ENCODE measurements around the gene EIF2S1.
"Not testable (repeated sequence)": the region's sequence is repeated elsewhere in the genome, so short reads cannot be mapped to it uniquely, and the experiment has no call there.

The EIF2S1 gene

GRCh38 chr14:67413806-67414769 lies 54.0 kb downstream of the EIF2S1 start:
- FAIRE-seq: no peak

GRCh38 chr14:67415610-67416009 lies 55.5 kb downstream of the EIF2S1 start:
- not testable (repeated sequence) for FAIRE-seq

GRCh38 chr14:67416085-67416484 lies 56.0 kb downstream of the EIF2S1 start:
- no peak for FAIRE-seq

GRCh38 chr14:67416810-67417209 lies 56.7 kb downstream of the EIF2S1 start:
- no peak for FAIRE-seq

- FAIRE-seq: no peak
These were observed 57.5 kb downstream of the EIF2S1 start for GRCh38 chr14:67417633-67418032.

GRCh38 chr14:67418401-67419191 lies 58.5 kb downstream of the EIF2S1 start:
- no peak for FAIRE-seq

- FAIRE-seq: no peak
These were observed 60.1 kb downstream of the EIF2S1 start for GRCh38 chr14:67420102-67420739.

GRCh38 chr14:67421356-67422224 lies 61.5 kb downstream of the EIF2S1 start:
- FAIRE-seq: no peak

- no peak for FAIRE-seq
These were observed 63.3 kb downstream of the EIF2S1 start for GRCh38 chr14:67423424-67423823.

DNA sequence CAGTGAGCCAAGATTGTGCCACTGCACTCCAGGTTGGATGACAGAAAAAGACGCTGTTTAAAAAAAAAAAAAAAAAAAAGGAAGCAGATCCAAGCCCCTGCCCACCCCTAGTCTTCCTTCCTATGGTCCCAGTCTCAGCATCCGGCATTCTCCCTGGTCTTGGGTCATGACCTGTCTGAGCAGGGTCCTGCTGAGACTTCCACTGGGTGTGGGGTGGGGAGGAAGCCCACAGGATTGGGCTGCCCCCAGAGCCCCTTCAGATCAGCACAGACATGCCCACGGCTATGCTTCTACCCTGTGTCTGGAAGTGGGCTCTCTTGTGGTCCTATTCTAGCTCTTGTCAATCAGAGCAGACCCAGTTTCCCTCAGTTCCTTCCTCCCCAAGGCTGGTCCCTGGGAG lies 64.4 kb downstream of the EIF2S1 start:
- FAIRE-seq: no peak

DNA sequence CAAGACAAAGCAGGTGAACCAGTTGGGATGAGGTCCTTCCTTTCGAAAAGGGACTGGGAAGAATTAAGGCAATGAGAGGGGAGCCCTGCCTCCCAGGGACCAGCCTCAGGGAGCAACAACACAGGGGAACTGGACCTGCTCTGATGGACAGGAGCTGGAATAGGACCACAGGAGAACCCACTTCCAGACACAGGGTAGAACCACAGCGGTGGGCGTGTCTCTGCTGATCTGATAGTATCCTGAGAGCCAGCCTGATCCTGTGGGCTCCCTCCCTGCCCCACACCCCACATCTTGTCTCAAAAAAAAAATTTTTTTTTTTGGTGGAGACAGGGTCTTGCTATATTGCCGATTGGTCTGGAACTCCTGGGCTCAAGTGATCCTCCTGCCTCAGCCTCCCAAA lies 65.5 kb downstream of the EIF2S1 start:
- FAIRE-seq: no peak

DNA sequence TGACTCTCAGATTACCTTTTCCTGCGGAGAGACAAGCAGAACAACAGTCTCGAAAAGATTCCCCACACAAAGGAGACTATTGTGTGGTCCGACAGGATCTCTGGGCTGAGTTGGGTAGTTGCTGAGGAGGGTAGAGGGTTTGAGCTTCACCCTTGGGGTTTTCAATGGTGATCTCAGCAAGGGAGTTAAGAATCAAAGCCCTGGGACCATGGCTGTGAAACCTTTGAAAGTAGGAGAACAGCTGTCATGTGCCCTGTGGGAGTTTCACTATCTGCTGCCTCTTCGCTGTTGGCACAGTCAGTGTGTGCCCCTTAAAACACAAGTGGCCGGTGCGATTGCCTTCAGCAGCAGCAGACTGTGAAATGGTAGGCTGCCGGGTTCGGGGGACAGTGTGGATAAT lies 66.0 kb downstream of the EIF2S1 start:
- no peak for FAIRE-seq

GRCh38 chr14:67426983-67427606 lies 67.0 kb downstream of the EIF2S1 start:
- FAIRE-seq: no peak

DNA sequence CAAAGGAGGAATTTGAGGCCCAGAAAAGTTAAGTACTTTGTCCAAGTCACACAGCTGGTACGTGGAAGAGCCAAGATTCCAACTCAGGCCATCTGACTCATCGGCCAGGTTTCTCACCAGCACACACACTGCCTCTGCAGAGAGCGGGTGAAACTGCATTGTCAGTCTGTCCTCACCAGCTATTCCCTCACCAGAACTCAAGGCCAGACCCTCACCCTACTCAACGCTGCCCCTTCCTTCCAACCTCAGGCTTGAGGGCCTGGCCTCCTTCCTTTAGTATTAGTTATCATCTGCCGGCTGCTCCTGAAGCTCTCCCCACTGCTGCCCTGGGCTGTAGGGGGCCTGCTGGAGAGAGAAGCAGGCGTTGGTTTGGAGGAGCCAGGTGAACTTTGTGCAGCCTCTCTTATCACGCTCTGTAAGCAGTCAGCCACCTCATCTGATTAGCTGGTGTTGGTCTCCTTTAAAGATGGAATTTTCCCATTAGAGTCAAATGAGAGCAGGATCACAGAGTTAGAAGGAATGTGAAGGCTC lies 68.4 kb downstream of the EIF2S1 start:
- no peak for FAIRE-seq

DNA sequence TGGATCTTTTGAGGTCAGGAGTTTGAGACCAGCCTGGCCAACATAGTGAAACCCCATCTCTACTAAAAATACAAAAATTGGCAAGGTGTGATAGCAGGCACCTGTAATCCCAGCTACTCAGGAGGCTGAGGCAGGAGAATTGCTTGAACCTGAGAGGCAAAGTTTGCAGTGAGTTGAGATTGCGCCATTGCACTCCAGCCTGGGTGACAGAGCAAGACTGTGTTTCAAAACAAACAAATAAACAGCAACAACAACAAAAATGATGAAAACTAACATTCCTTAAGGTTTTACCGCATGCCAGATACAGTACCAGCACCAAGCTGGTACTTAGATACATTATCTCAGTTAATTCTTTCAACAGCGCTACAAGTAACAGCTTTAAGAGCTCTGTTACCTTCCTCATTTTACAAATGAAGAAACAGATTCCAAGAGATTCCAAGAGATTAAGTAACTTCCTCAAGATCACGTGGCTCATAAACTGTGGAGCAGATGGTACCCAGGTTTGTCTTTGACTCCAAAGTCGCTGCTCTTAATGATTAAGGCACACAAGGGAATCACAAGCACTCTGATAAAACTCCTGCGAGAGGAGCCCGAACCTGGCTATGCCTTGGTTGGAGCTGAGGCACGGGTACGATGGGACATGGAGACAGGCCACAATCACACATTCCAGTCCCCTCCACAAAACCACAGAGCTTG lies 69.5 kb downstream of the EIF2S1 start:
- no peak for FAIRE-seq

DNA sequence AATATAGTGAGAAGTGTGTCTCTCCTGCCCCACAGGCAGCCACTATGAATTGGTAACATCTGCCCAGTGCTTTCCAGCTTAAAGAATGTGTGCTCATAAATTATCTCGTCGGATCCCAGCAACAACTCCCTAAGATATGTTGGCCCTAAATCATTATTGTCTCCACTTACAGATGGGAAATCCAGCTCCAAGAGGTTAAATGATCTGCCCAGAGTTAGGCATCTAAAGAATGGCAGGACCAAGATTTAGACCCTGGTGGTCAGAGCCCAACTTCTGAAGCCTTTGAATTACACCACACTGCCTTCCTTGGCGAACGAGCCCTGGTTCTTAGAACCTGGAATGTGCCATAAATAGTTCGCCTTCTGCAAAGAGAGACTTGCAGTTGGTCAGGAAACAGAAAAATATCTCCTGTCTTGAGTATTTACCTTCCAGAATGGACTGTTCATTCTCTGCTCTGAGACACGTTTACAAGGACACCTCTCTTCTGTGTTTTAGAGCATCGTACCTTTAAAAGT lies 72.0 kb downstream of the EIF2S1 start:
- no peak for FAIRE-seq

- no peak for FAIRE-seq
These were observed 75.5 kb downstream of the EIF2S1 start for GRCh38 chr14:67435603-67436002.
